HEK293 (cell line): ENCODE results near the gene ZNF576.

Experiments used
- INSM2 ChIP-seq: fragments of 450-650 bp; formaldehyde crosslinking; IDR thresholded peaks from 2 replicates; pipeline ENCODE4 v1.5.1; 2016; ENCODE audit warnings: missing biosample characterization, missing genetic modification characterization
- KLF8 ChIP-seq: fragments of 450-650 bp; formaldehyde crosslinking; IDR thresholded peaks from 2 replicates; pipeline ENCODE4 v1.5.1; 2016; ENCODE audit warnings: missing biosample characterization, missing genetic modification characterization
- OVOL3 ChIP-seq: fragments of 450-650 bp; formaldehyde crosslinking; IDR thresholded peaks from 2 replicates; pipeline ENCODE4 v1.5.1; 2016; ENCODE audit warnings: missing biosample characterization, missing genetic modification characterization
- PATZ1 ChIP-seq: fragments of 450-650 bp; formaldehyde crosslinking; IDR thresholded peaks from 2 replicates; pipeline ENCODE4 v1.5.1; 2016; ENCODE audit warnings: missing biosample characterization, missing genetic modification characterization
- PRDM4 ChIP-seq: fragments of 450-650 bp; formaldehyde crosslinking; IDR thresholded peaks from 2 replicates; pipeline ENCODE4 v1.5.1; 2017; ENCODE audit warnings: missing biosample characterization, missing genetic modification characterization
- SALL2 ChIP-seq: fragments of 450-650 bp; formaldehyde crosslinking; IDR thresholded peaks from 2 replicates; pipeline ENCODE4 v1.5.0; 2017; ENCODE audit warnings: missing biosample characterization, mild to moderate bottlenecking, missing genetic modification characterization, borderline replicate concordance
- YY1 ChIP-seq: fragments of 450-650 bp; formaldehyde crosslinking; IDR thresholded peaks from 2 replicates; pipeline ENCODE4 v1.5.1; 2018; ENCODE audit warnings: missing biosample characterization, missing genetic modification characterization
- ZBTB1 ChIP-seq: fragments of 450-650 bp; formaldehyde crosslinking; IDR thresholded peaks from 2 replicates; pipeline ENCODE4 v1.5.1; 2016; ENCODE audit warnings: missing biosample characterization, missing genetic modification characterization
- ZFP3 ChIP-seq: fragments of 450-650 bp; formaldehyde crosslinking; IDR thresholded peaks from 2 replicates; pipeline ENCODE4 v1.5.1; 2016; ENCODE audit warnings: low read depth, missing biosample characterization, missing genetic modification characterization
- ZFP37 ChIP-seq: fragments of 450-650 bp; formaldehyde crosslinking; IDR thresholded peaks from 2 replicates; pipeline ENCODE4 v1.5.1; 2016; ENCODE audit warnings: missing biosample characterization, missing genetic modification characterization
- ZNF114 ChIP-seq: fragments of 450-650 bp; formaldehyde crosslinking; IDR thresholded peaks from 2 replicates; pipeline ENCODE4 v1.5.0; 2017; ENCODE audit warnings: missing biosample characterization, missing genetic modification characterization
- ZNF132 ChIP-seq: fragments of 450-650 bp; formaldehyde crosslinking; IDR thresholded peaks from 2 replicates; pipeline ENCODE4 v1.5.1; 2017; ENCODE audit warnings: missing biosample characterization, missing genetic modification characterization, borderline replicate concordance
- ZNF133 ChIP-seq: fragments of 450-650 bp; formaldehyde crosslinking; IDR thresholded peaks from 2 replicates; pipeline ENCODE4 v1.5.1; 2016; ENCODE audit warnings: missing biosample characterization, missing genetic modification characterization
- ZNF138 ChIP-seq: fragments of 450-650 bp; formaldehyde crosslinking; IDR thresholded peaks from 2 replicates; pipeline ENCODE4 v1.5.1; 2016; ENCODE audit warnings: missing biosample characterization, missing genetic modification characterization, borderline replicate concordance
- ZNF140 ChIP-seq: fragments of 450-650 bp; formaldehyde crosslinking; IDR thresholded peaks from 2 replicates; pipeline ENCODE4 v1.5.1; 2016; ENCODE audit warnings: missing biosample characterization, missing genetic modification characterization
- ZNF2 ChIP-seq: fragments of 450-650 bp; formaldehyde crosslinking; IDR thresholded peaks from 2 replicates; pipeline ENCODE4 v1.5.1; 2016; ENCODE audit warnings: missing biosample characterization, missing genetic modification characterization
- ZNF248 ChIP-seq: fragments of 450-650 bp; formaldehyde crosslinking; IDR thresholded peaks from 2 replicates; pipeline ENCODE4 v1.5.1; 2017; ENCODE audit warnings: missing biosample characterization, missing genetic modification characterization
- ZNF292 ChIP-seq: fragments of 450-650 bp; formaldehyde crosslinking; IDR thresholded peaks from 2 replicates; pipeline ENCODE4 v1.5.1; 2016; ENCODE audit warnings: low read depth, missing biosample characterization, missing genetic modification characterization, borderline replicate concordance
- ZNF341 ChIP-seq: fragments of 450-650 bp; formaldehyde crosslinking; IDR thresholded peaks from 2 replicates; pipeline ENCODE4; 2016; ENCODE audit warnings: low read depth, missing biosample characterization, missing genetic modification characterization
- ZNF366 ChIP-seq: fragments of 450-650 bp; formaldehyde crosslinking; conservative IDR thresholded peaks from 2 replicates; pipeline ENCODE4 v1.5.1; 2016; ENCODE audit warnings: missing biosample characterization, missing genetic modification characterization
- ZNF404 ChIP-seq: fragments of 450-650 bp; formaldehyde crosslinking; IDR thresholded peaks from 2 replicates; pipeline ENCODE4 v1.5.1; 2017; ENCODE audit warnings: missing biosample characterization, missing genetic modification characterization
- ZNF529 ChIP-seq: fragments of 450-650 bp; formaldehyde crosslinking; IDR thresholded peaks from 2 replicates; pipeline ENCODE4 v1.5.1; 2017; ENCODE audit warnings: missing genetic modification characterization, missing biosample characterization; ENCODE audit not compliant: insufficient replicate concordance
- ZNF530 ChIP-seq: fragments of 450-650 bp; formaldehyde crosslinking; IDR thresholded peaks from 2 replicates; pipeline ENCODE4 v1.5.1; 2016; ENCODE audit warnings: low read depth, missing biosample characterization, missing genetic modification characterization
- ZNF658 ChIP-seq: fragments of 450-650 bp; formaldehyde crosslinking; IDR thresholded peaks from 2 replicates; pipeline ENCODE4; 2016; ENCODE audit warnings: missing biosample characterization, missing genetic modification characterization
- ZNF692 ChIP-seq: fragments of 450-650 bp; formaldehyde crosslinking; IDR thresholded peaks from 2 replicates; pipeline ENCODE4 v1.5.1; 2016; ENCODE audit warnings: missing biosample characterization, missing genetic modification characterization
- ZNF776 ChIP-seq: fragments of 450-650 bp; formaldehyde crosslinking; IDR thresholded peaks from 2 replicates; pipeline ENCODE4 v1.5.0; 2017; ENCODE audit warnings: missing biosample characterization, missing genetic modification characterization, borderline replicate concordance
- ZNF791 ChIP-seq: fragments of 450-650 bp; formaldehyde crosslinking; IDR thresholded peaks from 2 replicates; pipeline ENCODE4 v1.5.1; 2016; ENCODE audit warnings: missing biosample characterization, missing genetic modification characterization
- ZSCAN30 ChIP-seq: fragments of 450-650 bp; IDR thresholded peaks from 2 replicates; pipeline ENCODE4 v1.5.1; 2018; ENCODE audit warnings: missing biosample characterization, mild to moderate bottlenecking, missing genetic modification characterization, moderate library complexity
- ZSCAN5A ChIP-seq: fragments of 450-650 bp; formaldehyde crosslinking; IDR thresholded peaks from 2 replicates; pipeline ENCODE4 v1.5.1; 2016; ENCODE audit warnings: missing biosample characterization, missing genetic modification characterization
- ZXDB ChIP-seq: fragments of 450-650 bp; formaldehyde crosslinking; IDR thresholded peaks from 2 replicates; pipeline ENCODE4 v1.5.1; 2016; ENCODE audit warnings: missing biosample characterization, missing genetic modification characterization
- TF ChIP-seq, protein P1 (sequence below): fragments of 450-650 bp; formaldehyde crosslinking; IDR thresholded peaks from 2 replicates; pipeline ENCODE4 v1.5.1; 2016; ENCODE audit warnings: missing biosample characterization, missing genetic modification characterization

ZNF576 gene

GRCh38 chr19:43619262-43620060 lies 23.1 kb downstream of the ZNF576 start, which contains the start of gene ZNF428 (continued):
- TF ChIP-seq ZNF776 (no peak), PATZ1 (tag by site-specific recombination) (peak; percentile 96), YY1 (tag by site-specific recombination) (peak; percentile 55; the same call in 1 of the 2 replicates), ZSCAN30 (tag by site-specific recombination) (peak; percentile 95), ZNF692 (tag by site-specific recombination) (peak; percentile 81), ZNF404 (tag by site-specific recombination) (no peak), OVOL3 (tag by site-specific recombination) (0 out of 2 replicates have a peak, but pooled peaks have one; percentile 46), ZNF138 (no peak), ZXDB (peak; percentile 97), ZNF530 (no peak), ZSCAN5A (peak; percentile 88; the same call in 1 of the 2 replicates), ZNF114 (tag by site-specific recombination) (no peak), INSM2 (tag by site-specific recombination) (peak; percentile 51; the same call in 1 of the 2 replicates), ZNF658 (tag by site-specific recombination) (no peak), ZFP37 (tag by site-specific recombination) (no peak), ZNF292 (tag by site-specific recombination) (no peak), SALL2 (tag by site-specific recombination) (no peak), ZNF791 (tag by site-specific recombination) (0 out of 2 replicates have a peak, but pooled peaks have one; percentile 50), ZNF133 (tag by site-specific recombination) (no peak), ZNF529 (tag by site-specific recombination) (no peak), ZNF140 (tag by site-specific recombination) (no peak), ZNF366 (tag by site-specific recombination) (0 out of 2 replicates have a peak, but pooled peaks have one; percentile 62), KLF8 (tag by site-specific recombination) (peak; percentile 81), PRDM4 (tag by site-specific recombination) (peak; percentile 31), ZNF341 (tag by site-specific recombination) (peak; percentile 77; the same call in 1 of the 2 replicates), ZNF2 (tag by site-specific recombination) (peak; percentile 85), ZNF132 (tag by site-specific recombination) (no peak), ZNF248 (no peak), ZBTB1 (tag by site-specific recombination) (peak; percentile 58), ZFP3 (no peak)
- TF ChIP-seq, protein P1, sequence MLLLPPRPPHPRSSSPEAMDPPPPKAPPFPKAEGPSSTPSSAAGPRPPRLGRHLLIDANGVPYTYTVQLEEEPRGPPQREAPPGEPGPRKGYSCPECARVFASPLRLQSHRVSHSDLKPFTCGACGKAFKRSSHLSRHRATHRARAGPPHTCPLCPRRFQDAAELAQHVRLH (tag by site-specific recombination) = peak; percentile 56
